ENCODE results near the gene WDR31.

DNA sequence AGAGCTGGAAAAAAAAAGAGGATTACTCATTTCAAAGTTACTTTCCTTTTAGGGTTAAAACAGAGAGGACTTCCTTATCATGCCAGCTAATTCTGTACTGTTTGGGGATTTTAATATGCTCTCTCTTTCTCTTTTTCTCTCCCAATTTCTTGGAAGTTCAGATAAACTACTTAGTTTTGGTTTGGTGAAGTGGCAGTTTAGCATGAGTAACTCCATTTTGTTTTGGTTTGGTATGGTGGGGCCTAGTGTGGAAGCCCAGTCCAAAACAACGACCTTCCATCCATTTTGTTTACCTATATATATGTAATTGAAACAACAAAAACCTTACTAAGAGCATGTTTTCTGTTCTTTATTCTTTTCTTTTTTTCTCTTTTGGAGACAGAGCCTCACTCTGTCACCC, 5.6 kb upstream of the WDR31 start:
- TF ChIP-seq CTCF (IDR thresholded peaks at IDR 0.05) (no peak), POLR2AphosphoS5 (IDR thresholded peaks at IDR 0.05) (no peak), POLR2A (IDR thresholded peaks at IDR 0.05; ENCODE audit: low read depth) (no peak)
